ENCODE data around the gene GUCA2A. TPM values are rescaled to one million over a fixed set of nuclear protein-coding genes. Genes with fewer than 3 reads are reported as not detected.

GUCA2A gene
- total RNA-seq, 1 experiment from 2014 or later = not detected

Other genes starting within 250 kb of the GUCA2A start
- gene HIVEP3, start 245.8 kb downstream of the GUCA2A start, total RNA-seq (2014; rRNA removed; shearing (Covaris generic); ENCODE audit: low replicate concordance) = 0.03 and 1.4 TPM in 2 replicates
- not detected in 2 replicates for gene GUCA2B, start 11.3 kb downstream of the GUCA2A start, total RNA-seq (2014; rRNA removed; shearing (Covaris generic); ENCODE audit: low replicate concordance)
- gene FOXJ3, start 170.5 kb upstream of the GUCA2A start, total RNA-seq (2014; rRNA removed; shearing (Covaris generic); ENCODE audit: low replicate concordance) = 17.0 and 22.6 TPM in 2 replicates
- gene RIMKLA, start 216.0 kb upstream of the GUCA2A start, total RNA-seq (2014; rRNA removed; shearing (Covaris generic); ENCODE audit: low replicate concordance) = 7.8 and 11.5 TPM in 2 replicates